K562 treated with DMSO at 1 percent for 48 hours (cell line): ENCODE measurements around the gene AP5M1. TPM values are rescaled to one million over a fixed set of nuclear protein-coding genes. Genes with fewer than 3 reads are reported as not detected.

Experiments used
- total RNA-seq: library from RNA; unstranded; fragments of 300-600 nt; gene quantifications from 2 replicates; pipeline ENCODE4 v1.2.3, GENCODE V29; 2022; ENCODE audit warnings: low replicate concordance; ENCODE audit errors: extremely low read depth

AP5M1 gene
- not detected in 2 replicates for total RNA-seq

GRCh38 chr14:57268161-57269069 lies at the start of gene AP5M1, which contains the start of gene EXOC5:
Gene AP5M1 (plus strand): TSS chr14:57268971. CDS start chr14:57269315, 344 bp downstream.
Gene EXOC5 (minus strand): TSS chr14:57268905. CDS start chr14:57268648, 257 bp downstream.

Other genes with a start within 250 kb of the AP5M1 start
- gene EXOC5, start 66 bp upstream of the AP5M1 start, total RNA-seq, result not detected in 2 replicates
- gene NAA30, start 121.6 kb downstream of the AP5M1 start, total RNA-seq, result not detected in 2 replicates
- gene CCDC198, start 224.9 kb downstream of the AP5M1 start, total RNA-seq, result not detected in 2 replicates